HepG2 (cell line): ENCODE measurements around the gene MEGF6. TPM values are rescaled to one million over a fixed set of nuclear protein-coding genes. Genes with fewer than 3 reads are reported as not detected.

Experiments used
- ATAC-seq: fragments of 200-7000 bp; cut with Tn5 transposase; 3 replicates; pipeline ENCODE4 v1.9.1; 2020; ENCODE audit warnings: mild to moderate bottlenecking, moderate library complexity
- BruUV-seq: library from RNA; stranded (reverse); fragments of 400-500 nt; replicated peaks from 2 replicates; lab custom pipeline; 2021; lab: Mats Ljungman, UMichigan
- CTCF ChIA-PET: fragments of 300-600 bp; formaldehyde crosslinking; extraction: SDS; loops from one replicate; lab custom pipeline; 2021; ENCODE audit warnings: low total read pairs, inconsistent platforms, low intra/inter-chr PET ratio; lab: Yijun Ruan, JAX
- POLR2A ChIA-PET: fragments of 350-600 bp; sonication (Branson Sonifier 250); formaldehyde crosslinking; loops from one replicate; lab custom pipeline; 2020; ENCODE audit warnings: antibody characterized with exemption, inconsistent platforms; lab: Yijun Ruan, JAX
- DNase-seq: peaks from one replicate; pipeline ENCODE4 v3.0.0-alpha.2; 2015; ENCODE audit warnings: low spot score
- FAIRE-seq: peaks from 3 replicates; lab custom pipeline; 2011; peaks lifted over from hg19 to GRCh38; lab: Jason Lieb, UNC
- H2AFZ ChIP-seq: one replicate; pipeline ENCODE4 v1.6.1; 2011; ENCODE audit warnings: low read length, inconsistent platforms
- H3K27ac ChIP-seq: fragments of 300-600 bp; 3 replicates; pipeline ENCODE4 v1.8.0; 2011; ENCODE audit warnings: mixed run types, mild to moderate bottlenecking, mixed read lengths, low read length, inconsistent platforms; ENCODE audit not compliant: insufficient read depth; ENCODE audit errors: extremely low read length
- H3K27me3 ChIP-seq, 2 experiments: fragments of 200-600 bp in 1 of 2; 2 replicates in 1 of 2; 3 replicates in 1 of 2; pipeline versions ENCODE4 v1.6.0 to v1.8.0; 2011; ENCODE audit warnings: low read length in 2 of 2, mild to moderate bottlenecking in 2 of 2, moderate library complexity in 2 of 2, inconsistent platforms in 1 of 2; ENCODE audit not compliant: insufficient read depth in 2 of 2, control insufficient read depth in 1 of 2
- H3K36me3 ChIP-seq, 2 experiments: fragments of 200-600 bp in 1 of 2; replicated peaks in 1 of 2; 2 replicates in 1 of 2; 3 replicates in 1 of 2; pipeline versions ENCODE4 v1.5.1 to v1.8.0; 2011; ENCODE audit warnings: low read length in 2 of 2, inconsistent platforms in 1 of 2; ENCODE audit not compliant: insufficient read depth in 2 of 2, control insufficient read depth in 1 of 2
- H3K4me1 ChIP-seq: 2 replicates; pipeline ENCODE4 v1.5.1; 2012; ENCODE audit warnings: low read length, inconsistent platforms; ENCODE audit not compliant: insufficient read depth
- H3K4me2 ChIP-seq: 2 replicates; pipeline ENCODE4 v1.6.0; 2011; ENCODE audit warnings: low read depth, low read length, inconsistent platforms
- H3K4me3 ChIP-seq, 3 experiments: fragments of 200-600 bp in 1 of 3; sonication (generic), shearing (Covaris generic) in 1 of 3; replicated peaks in 1 of 3; 2 replicates each; pipeline ENCODE4 v1.5.1; 2011 to 2016; ENCODE audit warnings: low read length in 3 of 3, inconsistent platforms in 2 of 3, low read depth in 2 of 3, mild to moderate bottlenecking in 2 of 3, control low read depth in 1 of 3, mixed read lengths in 1 of 3; ENCODE audit not compliant: insufficient read depth in 1 of 3
- H3K79me2 ChIP-seq: one replicate; pipeline ENCODE4 v1.6.1; 2011; ENCODE audit warnings: low read length, inconsistent platforms; ENCODE audit not compliant: insufficient read depth
- H3K9ac ChIP-seq: 2 replicates; pipeline ENCODE4 v1.6.0; 2011; ENCODE audit warnings: mild to moderate bottlenecking, low read depth, low read length, inconsistent platforms; ENCODE audit not compliant: insufficient read depth
- H3K9me3 ChIP-seq: 2 replicates; pipeline ENCODE4 v1.5.1; 2012; ENCODE audit warnings: mild to moderate bottlenecking, low read length
- H4K20me1 ChIP-seq: 2 replicates; pipeline ENCODE4 v1.6.0; 2011; ENCODE audit warnings: inconsistent platforms, mild to moderate bottlenecking, low read length, moderate library complexity; ENCODE audit not compliant: insufficient read depth
- BRD4 ChIP-seq: sonication (generic); formaldehyde crosslinking; IDR thresholded peaks from 2 replicates; pipeline ENCODE4 v1.4.0; 2020; ENCODE audit warnings: missing genetic modification reagents
- ETS1 ChIP-seq: sonication (generic); formaldehyde crosslinking; IDR thresholded peaks from 2 replicates; pipeline ENCODE4 v1.4.0; 2020; ENCODE audit warnings: missing genetic modification reagents
- GTF2F1 ChIP-seq: fragments of 150-350 bp; IDR thresholded peaks from 2 replicates; pipeline ENCODE4 v1.6.1; 2014; ENCODE audit warnings: low read length
- PHB2 ChIP-seq: fragments of 450-650 bp; IDR thresholded peaks from 2 replicates; pipeline ENCODE4 v1.6.1; 2018; ENCODE audit not compliant: partially characterized antibody
- PRDM15 ChIP-seq: sonication (generic); formaldehyde crosslinking; IDR thresholded peaks from 2 replicates; pipeline ENCODE4 v1.4.0; 2020; ENCODE audit warnings: missing genetic modification reagents
- ZBTB7B ChIP-seq: sonication (generic); formaldehyde crosslinking; IDR thresholded peaks from 2 replicates; pipeline ENCODE4 v1.4.0; 2020; ENCODE audit warnings: missing genetic modification reagents
- ZNF446 ChIP-seq: sonication (generic); formaldehyde crosslinking; IDR thresholded peaks from 2 replicates; pipeline ENCODE4 v1.5.0; 2020; ENCODE audit warnings: mild to moderate bottlenecking, missing genetic modification reagents
- WGBS: methylation state at CpG from one replicate; pipeline ENCODE4 v1.1.6; 2017; ENCODE audit warnings: low lambda C conversion rate; 5-methylcytosine and 5-hydroxymethylcytosine counted together
- in situ Hi-C: cut with HindIII; loops from 2 replicates; pipeline ENCODE4 v1.10.0; 2017; ENCODE audit warnings: low pct_unique_long_range_greater_than_20kb; ENCODE audit not compliant: extremely low pct_ligation_motif_present
- intact Hi-C: fragments of 100-400 bp; cut with micrococcal nuclease; formaldehyde crosslinking; loops from one replicate; pipeline ENCODE4 v1.10.0; 2022; ENCODE audit not compliant: unreplicated experiment
- polyA plus RNA-seq, 8 experiments: library from polyadenylated mRNA; depleted of rRNA in 3 of 8; stranded (reverse) in 7 of 8; unstranded in 1 of 8; fragments of >200 nt; fragmentation: Illumina TruSeq in 4 of 8; extraction: Trizol in 4 of 8; gene quantifications; 2 replicates each; pipeline versions ENCODE4 v1.2.1 to v1.2.3, GENCODE V29; 2011 to 2016; ENCODE audit warnings: low read depth in 4 of 8, missing spikeins in 1 of 8, mixed read lengths in 1 of 8; ENCODE audit not compliant: insufficient read depth in 1 of 8
- total RNA-seq, 5 experiments: library from RNA; depleted of rRNA; stranded (reverse); fragments of >200 nt; fragmentation: Illumina TruSeq; extraction: Trizol; gene quantifications; 2 replicates each; pipeline ENCODE4 v1.2.3, GENCODE V29; 2016; ENCODE audit warnings: low read depth in 1 of 5

MEGF6 gene
- total and polyA plus RNA-seq, 2 of the 13 experiments (the other 11 are each of a cell fraction or from before 2014, with no cell fraction given) = 1.9 TPM

GRCh38 chr1:3636531-3636930, 25.2 kb upstream of the MEGF6 start:
- POLR2A ChIA-PET = no interaction called here
- no peak for DNase-seq
- 95% methylated on average over 11 of the region's 11 CpGs for WGBS
- H3K4me2 ChIP-seq = no peak overlapping the region
- H3K27ac ChIP-seq = no peak overlapping the region
- no peaks in the 10 kb centered on the region for H3K9me3 ChIP-seq
- no peak overlapping the region for H3K9ac ChIP-seq
- no peaks in the 10 kb centered on the region for H3K79me2 ChIP-seq
- no peaks in the 10 kb centered on the region for H4K20me1 ChIP-seq
- BruUV-seq = no TSS peak
- CTCF ChIA-PET = no interaction called here
- H3K27me3 ChIP-seq = no peaks in the 10 kb centered on the region
- H3K4me1 ChIP-seq = no peaks in the 10 kb centered on the region
- in situ Hi-C loops = no loop called here
- no peak overlapping the region for H2AFZ ChIP-seq
- intact Hi-C loops = no loop called here
- H3K36me3 ChIP-seq = peaks cover 15 to 54% of the 10 kb centered on the region in 2 experiments; a peak in 4 of 5 replicates
- TF ChIP-seq PHB2 (no peak), ZNF446 (no peak), PRDM15 (no peak), ZBTB7B (no peak), BRD4 (CRISPR knock-in tag) (no peak), ETS1 (CRISPR knock-in tag) (no peak), GTF2F1 (no peak)
- no peak for FAIRE-seq
- no peak overlapping the region for H3K4me3 ChIP-seq
- no peak for ATAC-seq
